B cell (primary cell): ENCODE measurements around the gene TAPBP.

Experiments used
- CTCF ChIP-seq: fragments of 200-600 bp; IDR thresholded peaks from one replicate; pipeline ENCODE4 v1.8.0; 2022; ENCODE audit warnings: antibody characterized with exemption, mild to moderate bottlenecking
- EZH2 ChIP-seq: IDR thresholded peaks from 2 replicates; pipeline ENCODE4 v1.6.1; 2012; ENCODE audit warnings: borderline replicate concordance, low read depth, mild to moderate bottlenecking, moderate library complexity, low read length; ENCODE audit not compliant: insufficient read depth, poor library complexity, severe bottlenecking

- TF ChIP-seq CTCF (no peak), EZH2 (no peak)
Measured at GRCh38 chr6:33290459-33290858, 23.4 kb downstream of the TAPBP start.
